Suprapubic skin (tissue), 3 donors: ENCODE results near the gene GPR75.

ENCODE experiments used
- EP300 ChIP-seq: sonication (generic); formaldehyde crosslinking; IDR thresholded peaks from one replicate; pipeline ENCODE4 v1.6.1; 2017; ENCODE audit warnings: antibody characterized with exemption
- POLR2A ChIP-seq, 2 donors: fragments of 450-650 bp; IDR thresholded peaks; one replicate each; pipeline ENCODE4 v1.6.1; 2017; ENCODE audit warnings: antibody characterized with exemption in 2 of 2, mild to moderate bottlenecking in 2 of 2, moderate library complexity in 2 of 2
- TF ChIP-seq, protein P1 (sequence below), 2 donors: fragments of 200-600 bp in 1 of 2; fragments of 450-650 bp in 1 of 2; sonication (generic) in 1 of 2; IDR thresholded peaks; one replicate each; pipeline ENCODE4 v1.5.1; 2016 to 2019; ENCODE audit warnings: antibody characterized with exemption in 2 of 2, mild to moderate bottlenecking in 1 of 2, moderate library complexity in 1 of 2

- TF ChIP-seq, protein P1, sequence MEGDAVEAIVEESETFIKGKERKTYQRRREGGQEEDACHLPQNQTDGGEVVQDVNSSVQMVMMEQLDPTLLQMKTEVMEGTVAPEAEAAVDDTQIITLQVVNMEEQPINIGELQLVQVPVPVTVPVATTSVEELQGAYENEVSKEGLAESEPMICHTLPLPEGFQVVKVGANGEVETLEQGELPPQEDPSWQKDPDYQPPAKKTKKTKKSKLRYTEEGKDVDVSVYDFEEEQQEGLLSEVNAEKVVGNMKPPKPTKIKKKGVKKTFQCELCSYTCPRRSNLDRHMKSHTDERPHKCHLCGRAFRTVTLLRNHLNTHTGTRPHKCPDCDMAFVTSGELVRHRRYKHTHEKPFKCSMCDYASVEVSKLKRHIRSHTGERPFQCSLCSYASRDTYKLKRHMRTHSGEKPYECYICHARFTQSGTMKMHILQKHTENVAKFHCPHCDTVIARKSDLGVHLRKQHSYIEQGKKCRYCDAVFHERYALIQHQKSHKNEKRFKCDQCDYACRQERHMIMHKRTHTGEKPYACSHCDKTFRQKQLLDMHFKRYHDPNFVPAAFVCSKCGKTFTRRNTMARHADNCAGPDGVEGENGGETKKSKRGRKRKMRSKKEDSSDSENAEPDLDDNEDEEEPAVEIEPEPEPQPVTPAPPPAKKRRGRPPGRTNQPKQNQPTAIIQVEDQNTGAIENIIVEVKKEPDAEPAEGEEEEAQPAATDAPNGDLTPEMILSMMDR (IDR thresholded peaks at IDR 0.05): no peak
- TF ChIP-seq EP300: no peak
- no peak for TF ChIP-seq POLR2A (IDR thresholded peaks at IDR 0.05)
These were observed 5.5 kb upstream of the GPR75 start for GRCh38 chr2:53865264-53865663.
